Neutrophil (primary cell): ENCODE results near the gene BANF1.

Experiments used
- H3K27ac ChIP-seq: fragments of 200-600 bp; sonication (generic); 2 replicates; pipeline ENCODE4 v1.5.1; 2016; ENCODE audit warnings: mild to moderate bottlenecking, moderate library complexity
- H3K27me3 ChIP-seq: fragments of 200-600 bp; sonication (generic); 2 replicates; pipeline ENCODE4 v1.6.0; 2016; ENCODE audit warnings: mild to moderate bottlenecking
- H3K36me3 ChIP-seq: fragments of 200-600 bp; sonication (generic); 2 replicates; pipeline ENCODE4 v1.5.1; 2017
- H3K4me1 ChIP-seq, 2 experiments: fragments of 200-600 bp in 1 of 2; sonication (generic) in 1 of 2; 1 replicate in 1 of 2; 2 replicates in 1 of 2; pipeline versions ENCODE4 v1.5.1 to v1.6.1; 2013 to 2016; ENCODE audit warnings: low read depth in 1 of 2, low read length in 1 of 2, mild to moderate bottlenecking in 1 of 2, moderate library complexity in 1 of 2; ENCODE audit not compliant: control insufficient read depth in 1 of 2, insufficient read depth in 1 of 2
- H3K4me3 ChIP-seq, 2 experiments: fragments of 200-600 bp in 1 of 2; sonication (generic) in 1 of 2; 1 replicate in 1 of 2; 2 replicates in 1 of 2; pipeline ENCODE4 v1.5.1; 2013 to 2016; ENCODE audit warnings: low read depth in 1 of 2, low read length in 1 of 2, mild to moderate bottlenecking in 1 of 2, moderate library complexity in 1 of 2
- H3K9me3 ChIP-seq: fragments of 200-600 bp; sonication (generic); 2 replicates; pipeline ENCODE4 v1.5.1; 2016
- CTCF ChIP-seq: fragments of 200-600 bp; sonication (generic); IDR thresholded peaks from 2 replicates; pipeline ENCODE4 v1.5.1; 2016; ENCODE audit warnings: antibody characterized with exemption

BANF1 gene

GRCh38 chr11:65988791-65989592 lies 13.3 kb upstream of the BANF1 start:
- Histone ChIP-seq H3K4me3 (no peak overlapping the region), H3K27me3 (no peaks in the 10 kb centered on the region), H3K4me1 (peaks cover 6% of the 10 kb centered on the region in 2 experiments), H3K9me3 (no peaks in the 10 kb centered on the region), H3K36me3 (no peaks in the 10 kb centered on the region), H3K27ac (peak overlapping the region; percentile 46)
- peak; percentile 99 for TF ChIP-seq CTCF

GRCh38 chr11:65992056-65992455 lies 10.2 kb upstream of the BANF1 start:
- H3K9me3 ChIP-seq: no peaks in the 10 kb centered on the region
- H3K4me1 ChIP-seq: peaks cover 6% of the 10 kb centered on the region in 2 experiments
- no peak for TF ChIP-seq CTCF

GRCh38 chr11:65997286-65997685 lies 5.0 kb upstream of the BANF1 start:
- no peaks in the 10 kb centered on the region for H3K9me3 ChIP-seq
- no peak for TF ChIP-seq CTCF
- no peaks in the 10 kb centered on the region for H3K27me3 ChIP-seq
- H3K36me3 ChIP-seq: peaks cover 40% of the 10 kb centered on the region
- H3K27ac ChIP-seq: no peak overlapping the region
- H3K4me3 ChIP-seq: no peak overlapping the region
- peaks cover 8 to 16% of the 10 kb centered on the region in 2 experiments for H3K4me1 ChIP-seq

More at GRCh38 chr11:65992056-65992455, 10.2 kb upstream of the BANF1 start:
- Histone ChIP-seq H3K27ac (no peak overlapping the region), H3K27me3 (no peaks in the 10 kb centered on the region), H3K36me3 (peaks cover 7% of the 10 kb centered on the region), H3K4me3 (no peak overlapping the region)

GRCh38 chr11:66002648-66003225 lies 434 bp downstream of the BANF1 start:
- Histone ChIP-seq H3K4me1 (peaks cover 16 to 25% of the 10 kb centered on the region in 2 experiments), H3K27ac (peak overlapping the region; percentile 96), H3K4me3 (peak overlapping the region; percentile 76 to 99), H3K9me3 (no peaks in the 10 kb centered on the region), H3K36me3 (peaks cover 26% of the 10 kb centered on the region), H3K27me3 (no peaks in the 10 kb centered on the region)
- TF ChIP-seq CTCF: no peak

GRCh38 chr11:66003291-66003690 lies 988 bp downstream of the BANF1 start:
- H3K27me3 ChIP-seq: peaks cover 5% of the 10 kb centered on the region
- peaks cover 16 to 25% of the 10 kb centered on the region in 2 experiments for H3K4me1 ChIP-seq
- TF ChIP-seq CTCF: no peak
- no peaks in the 10 kb centered on the region for H3K9me3 ChIP-seq
- H3K36me3 ChIP-seq: peaks cover 21% of the 10 kb centered on the region
- peak overlapping the region; percentile 96 for H3K27ac ChIP-seq
- H3K4me3 ChIP-seq: peak overlapping the region; percentile 76 to 99
